HepG2 (cell line): ENCODE results near the gene ENSA. TPM values are rescaled to one million over a fixed set of nuclear protein-coding genes. Genes with fewer than 3 reads are reported as not detected.
A peak's percentile ranks its signal among the peaks of the same experiment; 100 is the strongest.

ENCODE experiments used
- ATAC-seq: fragments of 200-7000 bp; cut with Tn5 transposase; 3 replicates; pipeline ENCODE4 v1.9.1; 2020; ENCODE audit warnings: mild to moderate bottlenecking, moderate library complexity
- BruUV-seq: library from RNA; stranded (reverse); fragments of 400-500 nt; replicated peaks from 2 replicates; lab custom pipeline; 2021; lab: Mats Ljungman, UMichigan
- CTCF ChIA-PET: fragments of 300-600 bp; formaldehyde crosslinking; extraction: SDS; loops from one replicate; lab custom pipeline; 2021; ENCODE audit warnings: low total read pairs, inconsistent platforms, low intra/inter-chr PET ratio; lab: Yijun Ruan, JAX
- POLR2A ChIA-PET: fragments of 350-600 bp; sonication (Branson Sonifier 250); formaldehyde crosslinking; loops from one replicate; lab custom pipeline; 2020; ENCODE audit warnings: antibody characterized with exemption, inconsistent platforms; lab: Yijun Ruan, JAX
- DNase-seq: peaks from one replicate; pipeline ENCODE4 v3.0.0-alpha.2; 2015; ENCODE audit warnings: low spot score
- FAIRE-seq: peaks from 3 replicates; lab custom pipeline; 2011; peaks lifted over from hg19 to GRCh38; lab: Jason Lieb, UNC
- H2AFZ ChIP-seq: one replicate; pipeline ENCODE4 v1.6.1; 2011; ENCODE audit warnings: low read length, inconsistent platforms
- H3K27ac ChIP-seq: fragments of 300-600 bp; 3 replicates; pipeline ENCODE4 v1.8.0; 2011; ENCODE audit warnings: mixed run types, mild to moderate bottlenecking, mixed read lengths, low read length, inconsistent platforms; ENCODE audit not compliant: insufficient read depth; ENCODE audit errors: extremely low read length
- H3K27me3 ChIP-seq, 2 experiments: fragments of 200-600 bp in 1 of 2; 2 replicates in 1 of 2; 3 replicates in 1 of 2; pipeline versions ENCODE4 v1.6.0 to v1.8.0; 2011; ENCODE audit warnings: low read length in 2 of 2, mild to moderate bottlenecking in 2 of 2, moderate library complexity in 2 of 2, inconsistent platforms in 1 of 2; ENCODE audit not compliant: insufficient read depth in 2 of 2, control insufficient read depth in 1 of 2
- H3K36me3 ChIP-seq, 2 experiments: fragments of 200-600 bp in 1 of 2; replicated peaks in 1 of 2; 2 replicates in 1 of 2; 3 replicates in 1 of 2; pipeline versions ENCODE4 v1.5.1 to v1.8.0; 2011; ENCODE audit warnings: low read length in 2 of 2, inconsistent platforms in 1 of 2; ENCODE audit not compliant: insufficient read depth in 2 of 2, control insufficient read depth in 1 of 2
- H3K4me1 ChIP-seq: 2 replicates; pipeline ENCODE4 v1.5.1; 2012; ENCODE audit warnings: low read length, inconsistent platforms; ENCODE audit not compliant: insufficient read depth
- H3K4me2 ChIP-seq: 2 replicates; pipeline ENCODE4 v1.6.0; 2011; ENCODE audit warnings: low read depth, low read length, inconsistent platforms
- H3K4me3 ChIP-seq, 3 experiments: fragments of 200-600 bp in 1 of 3; sonication (generic), shearing (Covaris generic) in 1 of 3; replicated peaks in 1 of 3; 2 replicates each; pipeline ENCODE4 v1.5.1; 2011 to 2016; ENCODE audit warnings: low read length in 3 of 3, inconsistent platforms in 2 of 3, low read depth in 2 of 3, mild to moderate bottlenecking in 2 of 3, control low read depth in 1 of 3, mixed read lengths in 1 of 3; ENCODE audit not compliant: insufficient read depth in 1 of 3
- H3K79me2 ChIP-seq: one replicate; pipeline ENCODE4 v1.6.1; 2011; ENCODE audit warnings: low read length, inconsistent platforms; ENCODE audit not compliant: insufficient read depth
- H3K9ac ChIP-seq: 2 replicates; pipeline ENCODE4 v1.6.0; 2011; ENCODE audit warnings: mild to moderate bottlenecking, low read depth, low read length, inconsistent platforms; ENCODE audit not compliant: insufficient read depth
- H3K9me3 ChIP-seq: 2 replicates; pipeline ENCODE4 v1.5.1; 2012; ENCODE audit warnings: mild to moderate bottlenecking, low read length
- H4K20me1 ChIP-seq: 2 replicates; pipeline ENCODE4 v1.6.0; 2011; ENCODE audit warnings: inconsistent platforms, mild to moderate bottlenecking, low read length, moderate library complexity; ENCODE audit not compliant: insufficient read depth
- ARNT ChIP-seq: fragments of 450-650 bp; IDR thresholded peaks from 2 replicates; pipeline ENCODE4 v1.6.1; 2017
- DNMT3B ChIP-seq: conservative IDR thresholded peaks from 2 replicates; pipeline ENCODE4 v1.6.1; 2016; ENCODE audit warnings: missing biosample characterization, control low read depth
- ETV5 ChIP-seq: IDR thresholded peaks from 2 replicates; pipeline ENCODE4 v1.6.1; 2018; ENCODE audit warnings: missing biosample characterization, missing genetic modification reagents, inconsistent platforms, borderline replicate concordance
- FOSL1 ChIP-seq: sonication (generic); formaldehyde crosslinking; IDR thresholded peaks from 2 replicates; pipeline ENCODE4 v1.9.0; 2021; ENCODE audit warnings: missing genetic modification reagents, borderline replicate concordance
- FOXO4 ChIP-seq: sonication (generic); formaldehyde crosslinking; conservative IDR thresholded peaks from 2 replicates; pipeline ENCODE4 v1.8.1; 2023; ENCODE audit warnings: missing genetic modification reagents
- RARG ChIP-seq: sonication (generic); formaldehyde crosslinking; IDR thresholded peaks from 2 replicates; pipeline ENCODE4 v1.4.0; 2020; ENCODE audit warnings: low read depth, mild to moderate bottlenecking, missing genetic modification reagents
- SMARCE1 ChIP-seq: fragments of 450-650 bp; IDR thresholded peaks from 2 replicates; pipeline ENCODE4 v1.6.1; 2017; ENCODE audit warnings: borderline replicate concordance
- SNAPC2 ChIP-seq: sonication (generic); formaldehyde crosslinking; IDR thresholded peaks from 2 replicates; pipeline ENCODE4 v1.8.1; 2022; ENCODE audit warnings: mild to moderate bottlenecking, missing genetic modification reagents
- ZFP90 ChIP-seq: sonication (generic); formaldehyde crosslinking; IDR thresholded peaks from 2 replicates; pipeline ENCODE4 v1.8.0; 2022; ENCODE audit warnings: missing genetic modification reagents, mild to moderate bottlenecking, inconsistent platforms, borderline replicate concordance
- ZGPAT ChIP-seq: IDR thresholded peaks from 2 replicates; pipeline ENCODE4 v1.6.1; 2016; ENCODE audit warnings: mild to moderate bottlenecking
- ZNF224 ChIP-seq: sonication (generic); formaldehyde crosslinking; IDR thresholded peaks from 2 replicates; pipeline ENCODE4 v1.5.0; 2020; ENCODE audit warnings: mild to moderate bottlenecking, missing genetic modification reagents
- ZNF749 ChIP-seq: sonication (generic); formaldehyde crosslinking; IDR thresholded peaks from 2 replicates; pipeline ENCODE4 v1.8.0; 2022; ENCODE audit warnings: mild to moderate bottlenecking, missing genetic modification reagents, moderate library complexity, borderline replicate concordance
- ZNF775 ChIP-seq: sonication (generic); formaldehyde crosslinking; IDR thresholded peaks from 2 replicates; pipeline ENCODE4 v1.4.0; 2020; ENCODE audit warnings: missing genetic modification reagents, mild to moderate bottlenecking, moderate library complexity, borderline replicate concordance
- ZNF776 ChIP-seq: sonication (generic); formaldehyde crosslinking; IDR thresholded peaks from 2 replicates; pipeline ENCODE4 v1.4.0; 2020; ENCODE audit warnings: mild to moderate bottlenecking, missing genetic modification reagents
- WGBS: methylation state at CpG from one replicate; pipeline ENCODE4 v1.1.6; 2017; ENCODE audit warnings: low lambda C conversion rate; 5-methylcytosine and 5-hydroxymethylcytosine counted together
- in situ Hi-C: cut with HindIII; loops from 2 replicates; pipeline ENCODE4 v1.10.0; 2017; ENCODE audit warnings: low pct_unique_long_range_greater_than_20kb; ENCODE audit not compliant: extremely low pct_ligation_motif_present
- intact Hi-C: fragments of 100-400 bp; cut with micrococcal nuclease; formaldehyde crosslinking; loops from one replicate; pipeline ENCODE4 v1.10.0; 2022; ENCODE audit not compliant: unreplicated experiment
- polyA plus RNA-seq, 8 experiments: library from polyadenylated mRNA; depleted of rRNA in 3 of 8; stranded (reverse) in 7 of 8; unstranded in 1 of 8; fragments of >200 nt; fragmentation: Illumina TruSeq in 4 of 8; extraction: Trizol in 4 of 8; gene quantifications; 2 replicates each; pipeline versions ENCODE4 v1.2.1 to v1.2.3, GENCODE V29; 2011 to 2016; ENCODE audit warnings: low read depth in 4 of 8, missing spikeins in 1 of 8, mixed read lengths in 1 of 8; ENCODE audit not compliant: insufficient read depth in 1 of 8
- total RNA-seq, 5 experiments: library from RNA; depleted of rRNA; stranded (reverse); fragments of >200 nt; fragmentation: Illumina TruSeq; extraction: Trizol; gene quantifications; 2 replicates each; pipeline ENCODE4 v1.2.3, GENCODE V29; 2016; ENCODE audit warnings: low read depth in 1 of 5
- TF ChIP-seq, protein P1 (sequence below): sonication (generic); formaldehyde crosslinking; IDR thresholded peaks from 2 replicates; pipeline ENCODE4 v1.5.0; 2020; ENCODE audit warnings: mild to moderate bottlenecking, missing genetic modification reagents

Gene ENSA
- total and polyA plus RNA-seq, 2 of the 13 experiments (the other 11 are each of a cell fraction or from before 2014, with no cell fraction given) = 54.5 to 111 TPM

- TF ChIP-seq ETV5 (CRISPR knock-in tag) = peak; percentile 78; the same call in 1 of the 2 replicates
- TF ChIP-seq ZNF775 (CRISPR knock-in tag) = peak; percentile 63; the same call in 1 of the 2 replicates
- TF ChIP-seq ZNF776 (CRISPR knock-in tag) = no peak
- TF ChIP-seq, all 625 proteins: peak for 234
Measured at GRCh38 chr1:150579110-150579944, 50.1 kb downstream of the ENSA start, which contains the start of gene MCL1 (continued).

DNA sequence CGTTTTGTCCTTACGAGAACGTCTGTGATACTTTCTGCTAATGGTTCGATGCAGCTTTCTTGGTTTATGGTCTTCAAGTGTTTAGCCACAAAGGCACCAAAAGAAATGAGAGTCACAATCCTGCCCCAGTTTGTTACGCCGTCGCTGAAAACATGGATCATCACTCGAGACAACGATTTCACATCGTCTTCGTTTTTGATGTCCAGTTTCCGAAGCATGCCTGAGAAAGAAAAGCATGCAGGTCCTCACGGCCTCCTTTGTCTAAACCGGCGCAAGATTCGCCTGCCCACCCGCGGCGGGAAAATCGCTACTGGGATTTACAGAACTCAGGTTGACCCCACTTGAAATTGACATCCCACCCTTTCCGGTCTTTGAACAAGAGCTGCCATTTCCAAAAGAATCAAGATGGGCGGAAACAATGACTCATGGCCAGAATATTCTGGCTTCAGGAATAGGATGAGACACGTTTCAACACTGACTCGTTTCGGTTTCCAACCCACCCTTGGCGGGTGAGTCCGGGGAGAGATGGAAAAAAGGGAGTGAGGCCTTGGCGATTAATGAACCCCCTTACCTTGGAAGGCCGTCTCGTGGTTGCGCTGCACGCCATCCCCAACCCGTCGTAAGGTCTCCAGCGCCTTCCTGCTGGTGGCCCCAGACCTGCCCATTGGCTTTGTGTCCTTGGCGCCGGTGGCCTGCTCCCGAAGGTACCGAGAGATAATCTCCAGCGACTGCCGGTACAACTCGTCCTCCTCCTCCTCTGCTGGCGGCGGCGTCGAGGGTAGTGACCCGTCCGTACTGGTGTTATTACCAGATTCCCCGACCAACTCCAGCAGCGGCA is 50.9 kb downstream of the ENSA start:
- Histone ChIP-seq H3K79me2 (peaks cover 64% of the 10 kb centered on the region), H3K27me3 (no peaks in the 10 kb centered on the region; a peak in 1 of 5 replicates), H3K36me3 (peaks cover 0 to 42% of the 10 kb centered on the region in 2 experiments; a peak in 4 of 5 replicates), H3K4me1 (peaks cover 45% of the 10 kb centered on the region), H3K27ac (peak overlapping the region; percentile 92), H3K4me2 (peak overlapping the region; percentile 81), H2AFZ (no peak overlapping the region), H3K9me3 (no peaks in the 10 kb centered on the region), H4K20me1 (peaks cover 52% of the 10 kb centered on the region), H3K4me3 (peak overlapping the region; percentile 93 to 96 (median 94)), H3K9ac (peak overlapping the region; percentile 94)
- DNase-seq (peak; percentile 72), ATAC-seq (peak; percentile 18), FAIRE-seq (peak; percentile 51)
- intact Hi-C loops = loop anchor here (2.0 to 5.0 kb wide), 2 partner anchors 34 to 42 kb away; no protein-coding TSS in a partner anchor
- POLR2A ChIA-PET = interaction anchor here (0.7 to 11.9 kb wide), 13 partner anchors 13 to 403 kb away, joined by 3 to 469 read pairs (median 16); partner anchors contain the start of genes ANXA9, ENSA and GOLPH3L
- CTCF ChIA-PET = no interaction called here
- WGBS = under 1% methylated on average over 27 of the region's 50 CpGs
- TSS peak; percentile 47 for BruUV-seq
- in situ Hi-C loops = no loop called here
- TF ChIP-seq FOXO4 (no peak), DNMT3B (CRISPR knock-in tag) (no peak), ZNF224 (CRISPR knock-in tag) (no peak), ZGPAT (CRISPR knock-in tag) (no peak), RARG (no peak), ZNF749 (CRISPR knock-in tag) (no peak), ETV5 (CRISPR knock-in tag) (peak; percentile 51; the same call in 1 of the 2 replicates), FOSL1 (peak; percentile 70), SNAPC2 (CRISPR knock-in tag) (no peak), SMARCE1 (no peak), ARNT (no peak), ZFP90 (0 out of 2 replicates have a peak, but pooled peaks have one; percentile 13)
- TF ChIP-seq, protein P1, sequence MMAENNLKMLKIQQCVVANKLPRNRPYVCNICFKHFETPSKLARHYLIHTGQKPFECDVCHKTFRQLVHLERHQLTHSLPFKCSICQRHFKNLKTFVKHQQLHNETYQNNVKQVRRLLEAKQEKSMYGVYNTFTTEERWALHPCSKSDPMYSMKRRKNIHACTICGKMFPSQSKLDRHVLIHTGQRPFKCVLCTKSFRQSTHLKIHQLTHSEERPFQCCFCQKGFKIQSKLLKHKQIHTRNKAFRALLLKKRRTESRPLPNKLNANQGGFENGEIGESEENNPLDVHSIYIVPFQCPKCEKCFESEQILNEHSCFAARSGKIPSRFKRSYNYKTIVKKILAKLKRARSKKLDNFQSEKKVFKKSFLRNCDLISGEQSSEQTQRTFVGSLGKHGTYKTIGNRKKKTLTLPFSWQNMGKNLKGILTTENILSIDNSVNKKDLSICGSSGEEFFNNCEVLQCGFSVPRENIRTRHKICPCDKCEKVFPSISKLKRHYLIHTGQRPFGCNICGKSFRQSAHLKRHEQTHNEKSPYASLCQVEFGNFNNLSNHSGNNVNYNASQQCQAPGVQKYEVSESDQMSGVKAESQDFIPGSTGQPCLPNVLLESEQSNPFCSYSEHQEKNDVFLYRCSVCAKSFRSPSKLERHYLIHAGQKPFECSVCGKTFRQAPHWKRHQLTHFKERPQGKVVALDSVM (CRISPR knock-in tag) = no peak
